Neural cell (in vitro differentiated cells): ENCODE data around the gene TPSB2.

Experiments used
- EP300 ChIP-seq: fragments of 450-650 bp; conservative IDR thresholded peaks from 2 replicates; pipeline ENCODE4 v1.6.1; 2014; ENCODE audit warnings: antibody characterized with exemption, mild to moderate bottlenecking, moderate library complexity; ENCODE audit not compliant: poor library complexity, severe bottlenecking
- EZH2 ChIP-seq: fragments of 200-600, 300-800 bp; shearing (Covaris generic), sonication (generic); IDR thresholded peaks from 2 replicates; pipeline ENCODE4 v1.6.1; 2014; ENCODE audit warnings: antibody characterized with exemption, low read length, borderline replicate concordance, mild to moderate bottlenecking; ENCODE audit not compliant: insufficient read depth, poor library complexity, severe bottlenecking
- MXI1 ChIP-seq: fragments of 450-650 bp; conservative IDR thresholded peaks from 2 replicates; pipeline ENCODE4 v1.6.1; 2014; ENCODE audit warnings: antibody characterized with exemption, mild to moderate bottlenecking; ENCODE audit not compliant: poor library complexity, severe bottlenecking
- POLR2AphosphoS5 ChIP-seq: IDR thresholded peaks from 2 replicates; pipeline ENCODE4 v1.6.1; 2012
- REST ChIP-seq: IDR thresholded peaks from 2 replicates; pipeline ENCODE4 v1.6.1; 2012; ENCODE audit warnings: borderline replicate concordance
- SMC3 ChIP-seq: fragments of 450-650 bp; conservative IDR thresholded peaks from 2 replicates; pipeline ENCODE4 v1.6.1; 2014; ENCODE audit warnings: antibody characterized with exemption, mild to moderate bottlenecking, moderate library complexity; ENCODE audit not compliant: poor library complexity
- TAF1 ChIP-seq: IDR thresholded peaks from 2 replicates; pipeline ENCODE4 v1.6.1; 2012; ENCODE audit warnings: low read depth
- TF ChIP-seq, protein P1 (sequence below): fragments of 450-650 bp; IDR thresholded peaks from 2 replicates; pipeline ENCODE4 v1.5.1; 2014; ENCODE audit warnings: antibody characterized with exemption, mild to moderate bottlenecking, moderate library complexity; ENCODE audit not compliant: poor library complexity, severe bottlenecking

DNA sequence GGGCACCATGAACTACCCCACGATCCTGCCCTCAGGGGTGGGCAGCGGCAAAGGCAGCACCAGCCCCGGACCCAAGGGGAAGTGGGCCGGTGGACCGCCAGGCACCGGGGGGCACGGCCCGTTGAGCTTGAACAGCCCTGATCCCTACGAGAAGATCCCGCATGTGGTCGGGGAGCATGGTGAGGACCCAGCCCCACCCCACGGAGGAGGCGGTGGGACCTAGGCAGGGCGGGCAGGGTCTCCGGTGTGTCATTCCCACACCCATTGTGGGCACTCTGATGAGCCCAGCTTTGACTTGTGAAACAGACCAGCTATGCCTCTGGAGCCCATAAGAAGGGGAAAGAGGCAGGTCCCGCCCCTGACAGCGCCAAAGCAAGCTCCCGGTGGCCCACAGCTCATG lies 27.7 kb downstream of the TPSB2 start:
- TF ChIP-seq, protein P1, sequence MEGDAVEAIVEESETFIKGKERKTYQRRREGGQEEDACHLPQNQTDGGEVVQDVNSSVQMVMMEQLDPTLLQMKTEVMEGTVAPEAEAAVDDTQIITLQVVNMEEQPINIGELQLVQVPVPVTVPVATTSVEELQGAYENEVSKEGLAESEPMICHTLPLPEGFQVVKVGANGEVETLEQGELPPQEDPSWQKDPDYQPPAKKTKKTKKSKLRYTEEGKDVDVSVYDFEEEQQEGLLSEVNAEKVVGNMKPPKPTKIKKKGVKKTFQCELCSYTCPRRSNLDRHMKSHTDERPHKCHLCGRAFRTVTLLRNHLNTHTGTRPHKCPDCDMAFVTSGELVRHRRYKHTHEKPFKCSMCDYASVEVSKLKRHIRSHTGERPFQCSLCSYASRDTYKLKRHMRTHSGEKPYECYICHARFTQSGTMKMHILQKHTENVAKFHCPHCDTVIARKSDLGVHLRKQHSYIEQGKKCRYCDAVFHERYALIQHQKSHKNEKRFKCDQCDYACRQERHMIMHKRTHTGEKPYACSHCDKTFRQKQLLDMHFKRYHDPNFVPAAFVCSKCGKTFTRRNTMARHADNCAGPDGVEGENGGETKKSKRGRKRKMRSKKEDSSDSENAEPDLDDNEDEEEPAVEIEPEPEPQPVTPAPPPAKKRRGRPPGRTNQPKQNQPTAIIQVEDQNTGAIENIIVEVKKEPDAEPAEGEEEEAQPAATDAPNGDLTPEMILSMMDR, result no peak
- TF ChIP-seq REST, result no peak
- no peak for TF ChIP-seq EZH2
- no peak for TF ChIP-seq MXI1
- no peak for TF ChIP-seq EP300
- TF ChIP-seq SMC3, result no peak
- no peak for TF ChIP-seq TAF1
- no peak for TF ChIP-seq POLR2AphosphoS5
